GM12865 (cell line): ENCODE results near the gene GRAP2.

Source experiments
- DNase-seq: peaks from one replicate; pipeline ENCODE4 v3.0.0; 2010; ENCODE audit warnings: low read depth
- H3K4me3 ChIP-seq: 2 replicates; pipeline ENCODE4 v1.5.1; 2011; ENCODE audit warnings: mild to moderate bottlenecking, low read depth, low read length, control low read depth
- CTCF ChIP-seq: IDR thresholded peaks from 2 replicates; pipeline ENCODE4 v1.5.1; 2011; ENCODE audit warnings: low read length, control low read depth, low read depth, inconsistent platforms; ENCODE audit not compliant: insufficient read depth; ENCODE audit errors: missing control alignments

Gene GRAP2

GRCh38 chr22:39958949-39959639 lies 58.2 kb downstream of the GRAP2 start:
- DNase-seq = no peak
- no peak for TF ChIP-seq CTCF
- H3K4me3 ChIP-seq = no peak overlapping the region

- no peak for DNase-seq
- no peak for TF ChIP-seq CTCF
- H3K4me3 ChIP-seq = no peak within 1 kb of the TSS
Measured at GRCh38 chr22:39959640-39960447, 59.0 kb downstream of the GRAP2 start, which contains the start of gene TMA7B. Gene TMA7B, plus strand, starts transcription at chr22:39960397. Its CDS starts 3,978 bp downstream, at chr22:39964375.

GRCh38 chr22:39960791-39961746 lies 60.2 kb downstream of the GRAP2 start:
- DNase-seq = peak; percentile 97
- no peak for TF ChIP-seq CTCF
- H3K4me3 ChIP-seq = no peak overlapping the region

- TF ChIP-seq CTCF = no peak
- no peak overlapping the region for H3K4me3 ChIP-seq
- DNase-seq = no peak
Measured at GRCh38 chr22:39962071-39962470, 61.2 kb downstream of the GRAP2 start.

GRCh38 chr22:39965748-39966147 lies 64.9 kb downstream of the GRAP2 start:
- no peak for DNase-seq
- H3K4me3 ChIP-seq = no peak overlapping the region
- TF ChIP-seq CTCF = no peak

GRCh38 chr22:39966470-39966869 lies 65.6 kb downstream of the GRAP2 start:
- no peak for TF ChIP-seq CTCF
- DNase-seq = no peak

More at GRCh38 chr22:39966470-39966869, 65.6 kb downstream of the GRAP2 start:
- no peak overlapping the region for H3K4me3 ChIP-seq
